Thyroid gland (tissue), 4 donors: Measurements from ENCODE around the gene ANTXR1. TPM values are rescaled to one million over a fixed set of nuclear protein-coding genes. Genes with fewer than 3 reads are reported as not detected.

ENCODE experiments used
- DNase-seq, 2 donors: peaks; one replicate each; pipeline ENCODE4 v3.0.0-alpha.2; 2019
- H3K27ac ChIP-seq, 3 donors: fragments of 200-600 bp; sonication (generic); 1 replicate in 2 of 3; 2 replicates in 1 of 3; pipeline ENCODE4 v1.5.1; 2016 to 2019; ENCODE audit warnings: mild to moderate bottlenecking in 1 of 3, moderate library complexity in 1 of 3
- H3K27me3 ChIP-seq: fragments of 200-600 bp; sonication (generic); one replicate; pipeline ENCODE4 v1.5.1; 2019
- H3K36me3 ChIP-seq, 2 donors: fragments of 200-600 bp; sonication (generic); one replicate each; pipeline ENCODE4 v1.5.1; 2016 to 2019
- H3K4me1 ChIP-seq, 2 donors: fragments of 200-600 bp; sonication (generic); one replicate each; pipeline ENCODE4 v1.5.1; 2017 to 2019
- H3K4me3 ChIP-seq, 3 donors: fragments of 200-600 bp; sonication (generic); replicated peaks in 1 of 3; 1 replicate in 2 of 3; 2 replicates in 1 of 3; pipeline ENCODE4 v1.5.1; 2016; ENCODE audit warnings: mild to moderate bottlenecking in 1 of 3
- H3K9me3 ChIP-seq: fragments of 200-600 bp; sonication (generic); one replicate; pipeline ENCODE4 v1.5.1; 2017
- POLR2A ChIP-seq, 2 donors: fragments of 450-650 bp; IDR thresholded peaks; one replicate each; pipeline ENCODE4 v1.6.1; 2017; ENCODE audit warnings: antibody characterized with exemption in 2 of 2, mild to moderate bottlenecking in 2 of 2, moderate library complexity in 1 of 2
- WGBS, 2 donors: methylation state at CpG; one replicate each; pipeline ENCODE4 v1.1.5; 2017; 5-methylcytosine and 5-hydroxymethylcytosine counted together
- intact Hi-C: fragments of 100-400 bp; cut with DNase I; formaldehyde crosslinking; loops from one replicate; pipeline ENCODE4 v1.15.1; 2023
- total RNA-seq, 4 donors: library from RNA; depleted of rRNA; stranded (reverse); fragments of >200 nt; gene quantifications; one replicate each; pipeline ENCODE4 v1.2.3, GENCODE V29; 2016
- TF ChIP-seq, protein P1 (sequence below), 6 experiments: fragments of 200-600 bp in 3 of 6; fragments of 450-650 bp in 3 of 6; sonication (generic) in 3 of 6; IDR thresholded peaks; one replicate each; pipeline ENCODE4 v1.5.1; 2016 to 2019; ENCODE audit warnings: antibody characterized with exemption in 6 of 6, mild to moderate bottlenecking in 2 of 6, inconsistent platforms in 1 of 6, moderate library complexity in 1 of 6

The ANTXR1 gene
- total RNA-seq, 4 donors from 2014 or later = 56.4 to 103 (median 79.3) TPM

GRCh38 chr2:69217333-69218080, 204.5 kb downstream of the ANTXR1 start:
- H3K27me3 ChIP-seq = no peaks in the 10 kb centered on the region
- no peak overlapping the region for H3K27ac ChIP-seq
- H3K4me3 ChIP-seq = no peak overlapping the region
- 86 to 88% methylated on average over 4 of the region's 4 CpGs for WGBS, 2 donors
- peaks cover 2 to 45% of the 10 kb centered on the region in 2 donors for H3K4me1 ChIP-seq
- DNase-seq = no peak
- H3K9me3 ChIP-seq = no peaks in the 10 kb centered on the region
- intact Hi-C loops = no loop called here
- TF ChIP-seq, protein P1, sequence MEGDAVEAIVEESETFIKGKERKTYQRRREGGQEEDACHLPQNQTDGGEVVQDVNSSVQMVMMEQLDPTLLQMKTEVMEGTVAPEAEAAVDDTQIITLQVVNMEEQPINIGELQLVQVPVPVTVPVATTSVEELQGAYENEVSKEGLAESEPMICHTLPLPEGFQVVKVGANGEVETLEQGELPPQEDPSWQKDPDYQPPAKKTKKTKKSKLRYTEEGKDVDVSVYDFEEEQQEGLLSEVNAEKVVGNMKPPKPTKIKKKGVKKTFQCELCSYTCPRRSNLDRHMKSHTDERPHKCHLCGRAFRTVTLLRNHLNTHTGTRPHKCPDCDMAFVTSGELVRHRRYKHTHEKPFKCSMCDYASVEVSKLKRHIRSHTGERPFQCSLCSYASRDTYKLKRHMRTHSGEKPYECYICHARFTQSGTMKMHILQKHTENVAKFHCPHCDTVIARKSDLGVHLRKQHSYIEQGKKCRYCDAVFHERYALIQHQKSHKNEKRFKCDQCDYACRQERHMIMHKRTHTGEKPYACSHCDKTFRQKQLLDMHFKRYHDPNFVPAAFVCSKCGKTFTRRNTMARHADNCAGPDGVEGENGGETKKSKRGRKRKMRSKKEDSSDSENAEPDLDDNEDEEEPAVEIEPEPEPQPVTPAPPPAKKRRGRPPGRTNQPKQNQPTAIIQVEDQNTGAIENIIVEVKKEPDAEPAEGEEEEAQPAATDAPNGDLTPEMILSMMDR (IDR thresholded peaks at IDR 0.05) = no peak
- no peak for TF ChIP-seq POLR2A (IDR thresholded peaks at IDR 0.05)
- no peaks in the 10 kb centered on the region for H3K36me3 ChIP-seq

DNA sequence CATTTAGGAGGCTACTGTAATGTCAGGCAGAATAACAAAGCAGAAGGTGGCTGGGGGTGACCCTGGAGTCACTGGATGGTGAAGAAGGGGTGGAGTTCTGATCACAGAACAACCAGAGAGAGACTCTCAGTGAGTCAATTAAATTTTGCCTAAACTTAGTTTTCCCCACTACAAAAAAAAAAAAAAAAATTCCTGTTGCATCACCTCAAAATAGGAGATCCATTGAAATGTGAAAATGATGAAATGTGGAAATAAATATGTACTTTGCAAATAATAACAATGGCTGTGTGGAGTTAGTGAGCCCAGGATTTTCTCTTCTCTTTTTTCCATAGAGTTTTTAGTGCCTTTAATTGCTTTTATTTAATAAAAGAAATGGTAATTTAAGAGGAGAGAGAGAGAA, 208.5 kb downstream of the ANTXR1 start:
- no peak for TF ChIP-seq POLR2A (IDR thresholded peaks at IDR 0.05)
- TF ChIP-seq, protein P1 (IDR thresholded peaks at IDR 0.05) = no peak
- H3K36me3 ChIP-seq = no peaks in the 10 kb centered on the region
- no peaks in the 10 kb centered on the region for H3K9me3 ChIP-seq
- no peak for DNase-seq
- no peaks in the 10 kb centered on the region for H3K27me3 ChIP-seq
- H3K4me3 ChIP-seq = no peak overlapping the region
- intact Hi-C loops = no loop called here
- H3K27ac ChIP-seq = no peak overlapping the region
- peaks cover 18 to 57% of the 10 kb centered on the region in 2 donors for H3K4me1 ChIP-seq

- Histone ChIP-seq H3K4me1 (peaks cover 18 to 51% of the 10 kb centered on the region in 2 donors), H3K36me3 (no peaks in the 10 kb centered on the region), H3K4me3 (no peak overlapping the region), H3K9me3 (no peaks in the 10 kb centered on the region), H3K27me3 (no peaks in the 10 kb centered on the region), H3K27ac (peak overlapping the region in 2 of 3 donors; percentile 1 to 72)
- 84 to 90% methylated on average over 6 of the region's 6 CpGs for WGBS, 2 donors
- intact Hi-C loops = no loop called here
- no peak for DNase-seq
- no peak for TF ChIP-seq POLR2A (IDR thresholded peaks at IDR 0.05)
- TF ChIP-seq, protein P1 (IDR thresholded peaks at IDR 0.05) = no peak
Measured at GRCh38 chr2:69221960-69222751, 209.2 kb downstream of the ANTXR1 start.

DNA sequence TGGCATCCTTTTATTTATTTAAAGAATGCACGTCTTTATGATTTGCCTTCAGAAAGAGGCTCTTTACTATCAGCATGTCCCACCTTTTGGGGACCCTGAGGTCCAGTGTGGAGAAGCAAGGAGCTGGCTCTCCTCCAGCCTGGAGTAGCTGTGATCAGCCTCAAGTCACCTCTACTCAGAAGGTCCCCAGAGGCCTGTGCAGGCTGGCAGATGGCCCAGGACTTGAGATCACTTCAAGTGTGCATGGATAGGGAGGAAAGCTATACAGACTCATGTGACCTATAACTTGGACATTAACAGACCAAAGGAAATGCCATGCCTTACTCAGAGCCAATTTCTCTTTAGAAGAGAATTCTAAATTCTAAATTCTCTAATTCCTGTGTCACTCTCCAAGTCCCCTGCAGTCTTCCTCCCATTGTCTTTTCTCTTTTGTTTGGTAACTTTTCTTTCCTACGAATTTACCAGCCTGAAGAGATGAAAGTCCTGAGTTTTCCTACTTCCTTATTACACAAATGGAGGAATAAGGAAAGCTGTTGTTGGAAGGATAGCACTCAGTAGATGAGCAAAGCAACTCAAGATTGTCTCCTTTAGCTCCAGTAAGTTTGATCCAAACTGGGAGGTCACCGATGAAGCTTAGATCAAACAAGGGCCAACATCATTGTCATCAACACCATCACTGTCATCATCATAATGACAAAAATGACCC, 210.1 kb downstream of the ANTXR1 start:
- 47 to 49% methylated on average over 3 of the region's 3 CpGs for whole genome bisulfite sequencing, 2 donors
- intact Hi-C loops = no loop called here
- Histone ChIP-seq H3K27me3 (no peaks in the 10 kb centered on the region), H3K9me3 (no peaks in the 10 kb centered on the region), H3K4me1 (peaks cover 18 to 45% of the 10 kb centered on the region in 2 donors), H3K4me3 (no peak overlapping the region), H3K36me3 (no peaks in the 10 kb centered on the region), H3K27ac (peak overlapping the region; percentile 14 to 86 (median 72))
- TF ChIP-seq POLR2A (IDR thresholded peaks at IDR 0.05) = no peak
- TF ChIP-seq, protein P1 (IDR thresholded peaks at IDR 0.05) = no peak
- peak; percentile 93 to 95 for DNase-seq
